AG09309 (cell line): ENCODE data around the gene HAO2.

ENCODE experiments used
- DNase-seq: peaks from one replicate; pipeline ENCODE4 v3.0.0-alpha.2; 2010; ENCODE audit warnings: low read depth
- H3K4me3 ChIP-seq: 2 replicates; pipeline ENCODE4 v1.5.1; 2011; ENCODE audit warnings: mild to moderate bottlenecking, low read depth, low read length, moderate library complexity; ENCODE audit not compliant: control insufficient read depth
- CTCF ChIP-seq: IDR thresholded peaks from 2 replicates; pipeline ENCODE4 v1.5.1; 2011; ENCODE audit warnings: mild to moderate bottlenecking, low read depth, low read length, inconsistent platforms; ENCODE audit not compliant: insufficient read depth, control insufficient read depth; ENCODE audit errors: missing control alignments

HAO2 gene

GRCh38 chr1:119397986-119398385, 29.4 kb downstream of the HAO2 start:
- H3K4me3 ChIP-seq, result no peak overlapping the region
- no peak for TF ChIP-seq CTCF
- DNase-seq, result no peak

GRCh38 chr1:119404736-119405135, 36.2 kb downstream of the HAO2 start:
- H3K4me3 ChIP-seq, result no peak overlapping the region
- TF ChIP-seq CTCF, result no peak
- DNase-seq, result no peak

GRCh38 chr1:119409731-119410130, 41.1 kb downstream of the HAO2 start:
- DNase-seq, result no peak
- H3K4me3 ChIP-seq, result no peak overlapping the region
- no peak for TF ChIP-seq CTCF

- H3K4me3 ChIP-seq, result no peak overlapping the region
- TF ChIP-seq CTCF, result no peak
- DNase-seq, result no peak
Observed at GRCh38 chr1:119410961-119411360, 42.4 kb downstream of the HAO2 start.

- H3K4me3 ChIP-seq, result no peak within 1 kb of the TSS
- no peak for TF ChIP-seq CTCF
- no peak for DNase-seq
Observed at GRCh38 chr1:119414950-119415349, 46.4 kb downstream of the HAO2 start, which contains the start of gene HSD3B2. Gene HSD3B2, plus strand, starts transcription at chr1:119415150. Its CDS starts 270 bp downstream, at chr1:119415420.

GRCh38 chr1:119416006-119416640, 47.5 kb downstream of the HAO2 start:
- H3K4me3 ChIP-seq, result no peak overlapping the region
- no peak for TF ChIP-seq CTCF
- DNase-seq, result no peak
